Measurements from ENCODE around the gene MTUS2.

Gene MTUS2

GRCh38 chr13:29160862-29161261, 340.7 kb downstream of the MTUS2 start:
- no peak for TF ChIP-seq EZH2phosphoT487 (IDR thresholded peaks at IDR 0.05; ENCODE audit: low read length)
- TF ChIP-seq EZH2 (optimal IDR thresholded peaks at IDR 0.05; ENCODE audit: low read depth, low read length) = no peak
- TF ChIP-seq CTCF (IDR thresholded peaks at IDR 0.05; ENCODE audit: low read length) = no peak
- H4K20me1 ChIP-seq (ENCODE audit: insufficient read depth, low read length) = no peaks in the 10 kb centered on the region
- no peaks in the 10 kb centered on the region for H3K9me3 ChIP-seq (replicated peaks; ENCODE audit: insufficient read depth, low read length)
- no peak overlapping the region for H3K4me3 ChIP-seq (ENCODE audit: low read length)
- no peak overlapping the region for H3K9ac ChIP-seq (ENCODE audit: low read length)
- H3K27ac ChIP-seq (ENCODE audit: low read length) = no peak overlapping the region
- H2AFZ ChIP-seq (ENCODE audit: low read length) = no peak overlapping the region
- H3F3A ChIP-seq (ENCODE audit: insufficient read depth, low read length) = no peaks in the 10 kb centered on the region
- no peak for DNase-seq
- no peaks in the 10 kb centered on the region for H3K4me1 ChIP-seq (ENCODE audit: low read length)
- H3K4me2 ChIP-seq (ENCODE audit: low read depth, low read length) = no peak overlapping the region
- no peaks in the 10 kb centered on the region for H3K27me3 ChIP-seq (replicated peaks; ENCODE audit: insufficient read depth, low read length)
- H3K36me3 ChIP-seq (replicated peaks; ENCODE audit: insufficient read depth, low read length) = no peaks in the 10 kb centered on the region
- no peaks in the 10 kb centered on the region for H3K79me2 ChIP-seq (ENCODE audit: low read length)
- H3K9me2 ChIP-seq (replicated peaks; ENCODE audit: insufficient read depth, low read length) = no peaks in the 10 kb centered on the region

- Histone ChIP-seq H2AFZ (ENCODE audit: low read length) (no peak overlapping the region), H3K36me3 (replicated peaks; ENCODE audit: insufficient read depth, low read length) (no peaks in the 10 kb centered on the region), H3K9me2 (replicated peaks; ENCODE audit: insufficient read depth, low read length) (no peaks in the 10 kb centered on the region), H3K27ac (ENCODE audit: low read length) (no peak overlapping the region), H3F3A (ENCODE audit: insufficient read depth, low read length) (no peaks in the 10 kb centered on the region), H3K4me3 (ENCODE audit: low read length) (no peak overlapping the region), H3K9me3 (replicated peaks; ENCODE audit: insufficient read depth, low read length) (no peaks in the 10 kb centered on the region), H3K27me3 (replicated peaks; ENCODE audit: insufficient read depth, low read length) (no peaks in the 10 kb centered on the region), H4K20me1 (ENCODE audit: insufficient read depth, low read length) (no peaks in the 10 kb centered on the region), H3K4me2 (ENCODE audit: low read depth, low read length) (no peak overlapping the region), H3K79me2 (ENCODE audit: low read length) (no peaks in the 10 kb centered on the region), H3K4me1 (ENCODE audit: low read length) (no peaks in the 10 kb centered on the region), H3K9ac (ENCODE audit: low read length) (no peak overlapping the region)
- TF ChIP-seq EZH2 (optimal IDR thresholded peaks at IDR 0.05; ENCODE audit: low read depth, low read length) (no peak), EZH2phosphoT487 (IDR thresholded peaks at IDR 0.05; ENCODE audit: low read length) (no peak), CTCF (IDR thresholded peaks at IDR 0.05; ENCODE audit: low read length) (no peak)
- no peak for DNase-seq
These were observed 341.5 kb downstream of the MTUS2 start for GRCh38 chr13:29161676-29162075.

GRCh38 chr13:29162638-29163235, 342.6 kb downstream of the MTUS2 start:
- Histone ChIP-seq H3K9me2 (replicated peaks; ENCODE audit: insufficient read depth, low read length) (no peaks in the 10 kb centered on the region), H2AFZ (ENCODE audit: low read length) (no peak overlapping the region), H3K27ac (ENCODE audit: low read length) (no peak overlapping the region), H3K27me3 (replicated peaks; ENCODE audit: insufficient read depth, low read length) (no peaks in the 10 kb centered on the region), H4K20me1 (ENCODE audit: insufficient read depth, low read length) (no peaks in the 10 kb centered on the region), H3K9ac (ENCODE audit: low read length) (no peak overlapping the region), H3K4me2 (ENCODE audit: low read depth, low read length) (peak overlapping the region; percentile 1; the same call in 1 of the 2 replicates), H3K36me3 (replicated peaks; ENCODE audit: insufficient read depth, low read length) (no peaks in the 10 kb centered on the region), H3K9me3 (replicated peaks; ENCODE audit: insufficient read depth, low read length) (no peaks in the 10 kb centered on the region), H3K4me1 (ENCODE audit: low read length) (no peaks in the 10 kb centered on the region), H3F3A (ENCODE audit: insufficient read depth, low read length) (no peaks in the 10 kb centered on the region), H3K4me3 (ENCODE audit: low read length) (no peak overlapping the region), H3K79me2 (ENCODE audit: low read length) (no peaks in the 10 kb centered on the region)
- no peak for TF ChIP-seq EZH2 (optimal IDR thresholded peaks at IDR 0.05; ENCODE audit: low read depth, low read length)
- no peak for TF ChIP-seq EZH2phosphoT487 (IDR thresholded peaks at IDR 0.05; ENCODE audit: low read length)
- no peak for TF ChIP-seq CTCF (IDR thresholded peaks at IDR 0.05; ENCODE audit: low read length)
- peak; percentile 74 for DNase-seq

All from MM.1S (cell line).